Measurements from ENCODE around the gene SMIM24.

DNA sequence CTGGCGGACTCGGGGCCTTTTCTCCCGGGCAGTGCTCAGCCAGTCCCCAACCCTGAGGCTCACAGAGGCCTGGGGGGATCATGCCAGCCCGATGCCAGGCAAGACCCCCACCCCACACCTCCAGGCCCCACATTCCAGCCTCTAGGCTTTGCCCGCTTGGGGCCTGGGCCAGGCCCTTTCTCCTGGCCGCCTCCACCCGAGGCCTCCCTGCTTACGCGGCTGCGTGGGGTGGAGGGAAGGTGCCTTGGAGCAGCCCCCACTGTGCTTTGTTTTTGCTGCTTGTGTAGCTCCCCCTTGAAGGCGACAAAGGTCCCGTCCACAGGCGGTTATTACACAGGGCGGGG is 38.4 kb downstream of the SMIM24 start:
- TF ChIP-seq POLR2A (IDR thresholded peaks at IDR 0.05; ENCODE audit: low read length) = no peak
- no peak for TF ChIP-seq GATA1 (IDR thresholded peaks at IDR 0.05; ENCODE audit: low read depth, low read length)

All from erythroblast (primary cell).